ENCODE measurements around the gene SNX25.

Gene SNX25

DNA sequence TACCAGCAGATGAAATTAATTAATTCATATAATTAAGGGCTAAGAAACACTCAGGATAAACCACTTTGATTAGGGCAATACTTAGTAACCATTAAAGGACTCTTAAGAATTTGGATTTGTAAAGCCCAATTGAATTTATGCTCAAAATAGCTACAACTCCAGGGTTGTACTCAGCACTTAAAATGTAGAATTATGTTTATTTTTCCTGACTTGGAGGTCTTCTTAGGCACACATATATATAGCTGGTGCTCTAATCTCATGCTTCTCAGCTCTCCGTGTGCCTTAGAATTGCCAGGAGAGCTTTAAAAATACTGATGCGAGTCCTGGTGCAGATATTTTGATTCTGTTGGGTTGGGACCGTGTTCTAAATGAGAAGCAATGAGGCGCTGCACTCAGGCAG, 77.6 kb downstream of the SNX25 start:
- H2AFZ ChIP-seq (ENCODE audit: low read length) = no peak overlapping the region
- H3K9me3 ChIP-seq (ENCODE audit: low read length) = no peaks in the 10 kb centered on the region
- H4K20me1 ChIP-seq (ENCODE audit: insufficient read depth, low read length) = no peaks in the 10 kb centered on the region
- H3K27ac ChIP-seq (ENCODE audit: low read depth, low read length, poor library complexity, severe bottlenecking) = no peak overlapping the region
- H3K9ac ChIP-seq (ENCODE audit: low read length) = no peak overlapping the region
- peaks cover 52% of the 10 kb centered on the region for H3K36me3 ChIP-seq (ENCODE audit: insufficient read depth, low read length)
- H3K4me3 ChIP-seq (ENCODE audit: low read depth, low read length, poor library complexity, severe bottlenecking) = no peak overlapping the region
- H3K9me2 ChIP-seq (ENCODE audit: low read depth, low read length) = no peaks in the 10 kb centered on the region
- no peak for TF ChIP-seq EZH2 (IDR thresholded peaks at IDR 0.05; ENCODE audit: borderline replicate concordance, low read length)
- TF ChIP-seq, protein P1, sequence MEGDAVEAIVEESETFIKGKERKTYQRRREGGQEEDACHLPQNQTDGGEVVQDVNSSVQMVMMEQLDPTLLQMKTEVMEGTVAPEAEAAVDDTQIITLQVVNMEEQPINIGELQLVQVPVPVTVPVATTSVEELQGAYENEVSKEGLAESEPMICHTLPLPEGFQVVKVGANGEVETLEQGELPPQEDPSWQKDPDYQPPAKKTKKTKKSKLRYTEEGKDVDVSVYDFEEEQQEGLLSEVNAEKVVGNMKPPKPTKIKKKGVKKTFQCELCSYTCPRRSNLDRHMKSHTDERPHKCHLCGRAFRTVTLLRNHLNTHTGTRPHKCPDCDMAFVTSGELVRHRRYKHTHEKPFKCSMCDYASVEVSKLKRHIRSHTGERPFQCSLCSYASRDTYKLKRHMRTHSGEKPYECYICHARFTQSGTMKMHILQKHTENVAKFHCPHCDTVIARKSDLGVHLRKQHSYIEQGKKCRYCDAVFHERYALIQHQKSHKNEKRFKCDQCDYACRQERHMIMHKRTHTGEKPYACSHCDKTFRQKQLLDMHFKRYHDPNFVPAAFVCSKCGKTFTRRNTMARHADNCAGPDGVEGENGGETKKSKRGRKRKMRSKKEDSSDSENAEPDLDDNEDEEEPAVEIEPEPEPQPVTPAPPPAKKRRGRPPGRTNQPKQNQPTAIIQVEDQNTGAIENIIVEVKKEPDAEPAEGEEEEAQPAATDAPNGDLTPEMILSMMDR (IDR thresholded peaks at IDR 0.05; ENCODE audit: low read length) = no peak
- H3K27me3 ChIP-seq (ENCODE audit: insufficient read depth, low read length) = no peaks in the 10 kb centered on the region
- no peaks in the 10 kb centered on the region for H3F3A ChIP-seq (ENCODE audit: insufficient read depth, low read length)
- no peaks in the 10 kb centered on the region for H3K79me2 ChIP-seq (ENCODE audit: insufficient read depth, low read length)
- no peak overlapping the region for H3K4me2 ChIP-seq (ENCODE audit: low read length)
- H3K4me1 ChIP-seq (ENCODE audit: insufficient read depth, low read length, severe bottlenecking) = no peaks in the 10 kb centered on the region

DNA sequence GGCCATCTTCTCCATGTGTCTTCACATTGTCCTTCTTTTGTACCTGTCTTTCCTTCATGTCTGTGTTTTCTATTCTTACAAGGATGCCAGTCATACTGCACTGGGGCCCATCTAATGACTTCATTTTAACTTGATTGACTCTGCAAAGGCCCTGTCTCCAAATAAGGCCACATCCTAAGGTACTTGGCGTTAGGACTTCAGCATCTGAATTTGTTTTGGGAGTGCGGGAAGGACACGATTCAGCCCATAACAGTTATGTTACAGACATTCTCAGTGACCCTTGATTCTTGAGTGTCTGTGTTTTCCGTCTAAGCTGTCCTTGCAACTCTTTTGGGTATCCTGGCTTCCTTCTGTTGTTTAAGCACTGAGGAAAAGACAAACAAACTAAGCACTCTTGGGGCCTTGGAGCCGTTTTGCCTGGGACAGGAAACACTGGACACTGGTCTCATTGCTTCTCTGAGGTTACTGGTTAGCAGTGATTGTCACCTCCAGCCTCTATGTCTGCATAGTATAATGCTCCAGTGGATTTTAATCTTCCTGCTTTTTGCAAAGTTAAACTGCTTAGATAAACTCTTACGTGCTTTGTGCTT, 80.7 kb downstream of the SNX25 start:
- Histone ChIP-seq H3F3A (ENCODE audit: insufficient read depth, low read length) (no peaks in the 10 kb centered on the region), H3K4me3 (ENCODE audit: low read depth, low read length, poor library complexity, severe bottlenecking) (no peak overlapping the region)
- TF ChIP-seq, protein P1 (IDR thresholded peaks at IDR 0.05; ENCODE audit: low read length) = no peak
- TF ChIP-seq EZH2 (IDR thresholded peaks at IDR 0.05; ENCODE audit: borderline replicate concordance, low read length) = no peak

DNA sequence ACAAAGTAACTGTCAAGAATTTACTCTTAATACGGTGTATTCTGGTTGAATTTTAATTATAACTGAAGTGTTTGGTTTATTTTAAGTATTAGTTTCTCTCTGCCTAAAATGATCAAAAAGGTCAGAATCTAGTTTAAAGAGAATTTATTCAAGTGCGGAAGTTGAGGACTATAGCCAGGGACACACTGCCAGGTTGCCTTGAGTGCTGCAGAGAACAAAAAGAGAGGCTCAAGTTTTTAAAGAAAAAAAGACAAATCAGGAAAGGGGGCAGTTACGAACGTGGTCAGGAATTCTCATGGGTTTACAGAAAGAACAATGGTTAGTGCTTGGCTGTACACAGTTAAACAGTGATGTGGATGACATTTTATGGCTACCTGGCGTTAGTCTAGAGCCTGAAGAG, 81.3 kb downstream of the SNX25 start:
- no peaks in the 10 kb centered on the region for H3K27me3 ChIP-seq (ENCODE audit: insufficient read depth, low read length)
- no peak overlapping the region for H3K4me3 ChIP-seq (ENCODE audit: low read depth, low read length, poor library complexity, severe bottlenecking)
- H2AFZ ChIP-seq (ENCODE audit: low read length) = no peak overlapping the region
- H3K9me3 ChIP-seq (ENCODE audit: low read length) = no peaks in the 10 kb centered on the region
- H3F3A ChIP-seq (ENCODE audit: insufficient read depth, low read length) = no peaks in the 10 kb centered on the region
- no peaks in the 10 kb centered on the region for H3K9me2 ChIP-seq (ENCODE audit: low read depth, low read length)
- no peak for TF ChIP-seq EZH2 (IDR thresholded peaks at IDR 0.05; ENCODE audit: borderline replicate concordance, low read length)
- TF ChIP-seq, protein P1 (IDR thresholded peaks at IDR 0.05; ENCODE audit: low read length) = no peak
- H4K20me1 ChIP-seq (ENCODE audit: insufficient read depth, low read length) = no peaks in the 10 kb centered on the region
- no peak overlapping the region for H3K9ac ChIP-seq (ENCODE audit: low read length)
- H3K4me2 ChIP-seq (ENCODE audit: low read length) = no peak overlapping the region
- H3K27ac ChIP-seq (ENCODE audit: low read depth, low read length, poor library complexity, severe bottlenecking) = no peak overlapping the region
- H3K79me2 ChIP-seq (ENCODE audit: insufficient read depth, low read length) = no peaks in the 10 kb centered on the region
- H3K4me1 ChIP-seq (ENCODE audit: insufficient read depth, low read length, severe bottlenecking) = no peaks in the 10 kb centered on the region
- H3K36me3 ChIP-seq (ENCODE audit: insufficient read depth, low read length) = peaks cover 74% of the 10 kb centered on the region

More for the DNA sequence above, 80.7 kb downstream of the SNX25 start:
- Histone ChIP-seq H3K27me3 (ENCODE audit: insufficient read depth, low read length) (no peaks in the 10 kb centered on the region), H3K9me2 (ENCODE audit: low read depth, low read length) (no peaks in the 10 kb centered on the region), H3K27ac (ENCODE audit: low read depth, low read length, poor library complexity, severe bottlenecking) (no peak overlapping the region), H4K20me1 (ENCODE audit: insufficient read depth, low read length) (no peaks in the 10 kb centered on the region), H3K9ac (ENCODE audit: low read length) (no peak overlapping the region), H3K79me2 (ENCODE audit: insufficient read depth, low read length) (no peaks in the 10 kb centered on the region), H2AFZ (ENCODE audit: low read length) (no peak overlapping the region), H3K36me3 (ENCODE audit: insufficient read depth, low read length) (peaks cover 69% of the 10 kb centered on the region), H3K4me2 (ENCODE audit: low read length) (no peak overlapping the region), H3K4me1 (ENCODE audit: insufficient read depth, low read length, severe bottlenecking) (no peaks in the 10 kb centered on the region), H3K9me3 (ENCODE audit: low read length) (no peaks in the 10 kb centered on the region)
